Lung (tissue), 12 donors: ENCODE measurements around the gene DYNLT3. TPM values are rescaled to one million over a fixed set of nuclear protein-coding genes. Genes with fewer than 3 reads are reported as not detected.

Experiments
- ATAC-seq: fragments of 200-7000 bp; cut with Tn5 transposase; one replicate; pipeline ENCODE4 v1.9.1; 2020; ENCODE audit warnings: moderate number of reproducible peaks; ENCODE audit not compliant: insufficient read depth, low FRiP score
- DNase-seq, 3 donors: peaks; one replicate each; pipeline ENCODE4 v3.0.0-alpha.2; 2013 to 2017
- H3K27ac ChIP-seq, 2 donors: one replicate each; pipeline ENCODE4 v1.5.1; 2013; ENCODE audit warnings: mild to moderate bottlenecking in 2 of 2, moderate library complexity in 2 of 2, control low read depth in 1 of 2, inconsistent platforms in 1 of 2, low read depth in 1 of 2, low read length in 1 of 2
- H3K27me3 ChIP-seq, 3 donors: one replicate each; pipeline ENCODE4 v1.5.1; 2013; ENCODE audit warnings: low read length in 2 of 3; ENCODE audit not compliant: control insufficient read depth in 3 of 3, insufficient read depth in 3 of 3
- H3K36me3 ChIP-seq, 4 donors: one replicate each; pipeline ENCODE4 v1.5.1; 2013; ENCODE audit warnings: low read length in 4 of 4, mild to moderate bottlenecking in 1 of 4, moderate library complexity in 1 of 4; ENCODE audit not compliant: control insufficient read depth in 4 of 4, insufficient read depth in 4 of 4
- H3K4me1 ChIP-seq, 5 donors: one replicate each; pipeline ENCODE4 v1.5.1; 2013; ENCODE audit warnings: low read length in 5 of 5, mild to moderate bottlenecking in 2 of 5, moderate library complexity in 1 of 5; ENCODE audit not compliant: control insufficient read depth in 5 of 5, insufficient read depth in 5 of 5
- H3K4me3 ChIP-seq: one replicate; pipeline ENCODE4 v1.5.1; 2013; ENCODE audit warnings: mild to moderate bottlenecking, control low read depth, moderate library complexity
- H3K9ac ChIP-seq, 2 donors: one replicate each; pipeline ENCODE4 v1.5.1; 2013; ENCODE audit warnings: low read length in 2 of 2, control low read depth in 1 of 2; ENCODE audit not compliant: insufficient read depth in 1 of 2
- H3K9me3 ChIP-seq, 4 donors: one replicate each; pipeline ENCODE4 v1.5.1; 2013; ENCODE audit warnings: low read length in 3 of 4, mild to moderate bottlenecking in 1 of 4, moderate library complexity in 1 of 4; ENCODE audit not compliant: control insufficient read depth in 4 of 4, insufficient read depth in 3 of 4
- CTCF ChIP-seq: IDR thresholded peaks from 2 replicates; pipeline ENCODE4 v1.5.1; 2012; ENCODE audit warnings: mild to moderate bottlenecking; ENCODE audit errors: control extremely low read depth, extremely low read depth
- whole genome bisulfite sequencing, 2 donors: extraction: QIAGEN DNeasy Blood & Tissue Kit; methylation state at CpG; one replicate each; pipeline ENCODE4 v1.1.7; 2013; 5-methylcytosine and 5-hydroxymethylcytosine counted together
- polyA plus RNA-seq, 2 donors: library from polyadenylated mRNA; stranded (reverse); fragments of 200-250 nt; gene quantifications; one replicate each; pipeline ENCODE4 v1.2.1, GENCODE V29; 2013
- total RNA-seq, 2 donors: library from RNA; depleted of rRNA in 1 of 2; stranded (reverse); fragments of >200 nt in 1 of 2; gene quantifications; one replicate each; pipeline ENCODE4 v1.2.1, GENCODE V29; 2014 to 2021
- donor health status: control.
- donor health status: control.
- donor health status: Bipolar disorder and iron deficiency.
- donor health status: healthy.
- donor health status: DM: yes; HTN: yes; CAD: no.

Gene DYNLT3
- total and polyA plus RNA-seq, 4 donors: 16.5 to 33.1 (median 18.6) TPM

GRCh38 chrX:37879692-37880091 is 32.3 kb upstream of the DYNLT3 start:
- Histone ChIP-seq H3K27me3 (peaks cover 0 to 5% (median 5%) of the 10 kb centered on the region in 3 donors), H3K36me3 (no peaks in the 10 kb centered on the region), H3K9ac (no peak overlapping the region), H3K27ac (no peak overlapping the region), H3K4me3 (no peak overlapping the region), H3K4me1 (no peaks in the 10 kb centered on the region), H3K9me3 (no peaks in the 10 kb centered on the region)
- no peak for TF ChIP-seq CTCF
- WGBS, 2 donors: 84 to 95% methylated on average over 1 of the region's 1 CpG
- ATAC-seq: no peak
- no peak for DNase-seq

GRCh38 chrX:37876716-37877115 is 29.3 kb upstream of the DYNLT3 start:
- no peak for ATAC-seq
- Histone ChIP-seq H3K4me1 (no peaks in the 10 kb centered on the region), H3K9ac (no peak overlapping the region), H3K27ac (no peak overlapping the region), H3K36me3 (no peaks in the 10 kb centered on the region), H3K27me3 (peaks cover 3 to 12% (median 5%) of the 10 kb centered on the region in 3 donors), H3K4me3 (no peak overlapping the region), H3K9me3 (no peaks in the 10 kb centered on the region)
- WGBS, 2 donors: 80 to 98% methylated on average over 4 of the region's 4 CpGs
- no peak for TF ChIP-seq CTCF
- DNase-seq: no peak

GRCh38 chrX:37875675-37876074 is 28.3 kb upstream of the DYNLT3 start:
- ATAC-seq: no peak
- Histone ChIP-seq H3K36me3 (no peaks in the 10 kb centered on the region), H3K27ac (no peak overlapping the region), H3K9me3 (no peaks in the 10 kb centered on the region), H3K27me3 (peaks cover 3 to 18% (median 5%) of the 10 kb centered on the region in 3 donors), H3K4me1 (no peaks in the 10 kb centered on the region), H3K4me3 (no peak overlapping the region), H3K9ac (no peak overlapping the region)
- no peak for TF ChIP-seq CTCF
- DNase-seq: no peak
- WGBS, 2 donors: 57 to 81% methylated on average over 1 of the region's 1 CpG

GRCh38 chrX:37873220-37873619 is 25.8 kb upstream of the DYNLT3 start:
- no peak overlapping the region for H3K4me3 ChIP-seq
- H3K27me3 ChIP-seq: peaks cover 0 to 22% (median 3%) of the 10 kb centered on the region in 3 donors
- DNase-seq: no peak
- TF ChIP-seq CTCF: no peak
- no peaks in the 10 kb centered on the region for H3K9me3 ChIP-seq
- no peak overlapping the region for H3K27ac ChIP-seq
- ATAC-seq: no peak
- H3K36me3 ChIP-seq: no peaks in the 10 kb centered on the region
- no peaks in the 10 kb centered on the region for H3K4me1 ChIP-seq
- WGBS, 2 donors: 65 to 93% methylated on average over 1 of the region's 1 CpG
- H3K9ac ChIP-seq: no peak overlapping the region
